Motor neuron (in vitro differentiated cells): ENCODE results near the gene CD55. TPM values are rescaled to one million over a fixed set of nuclear protein-coding genes. Genes with fewer than 3 reads are reported as not detected.
A peak's percentile ranks its signal among the peaks of the same experiment; 100 is the strongest.

Experiments
- ATAC-seq, 8 experiments: fragments of 200-7000 bp; cut with Tn5 transposase; replicated peaks in 6 of 8; 2 replicates each; pipeline ENCODE4 v1.8.0; 2021; ENCODE audit warnings: mild to moderate bottlenecking in 8 of 8, moderate library complexity in 8 of 8
- H3K27ac ChIP-seq, 2 donors: fragments of 250-450 bp; sonication (Bioruptor Pico); 2 replicates each; pipeline ENCODE4 v1.9.0; 2021; ENCODE audit warnings: antibody characterized with exemption in 2 of 2, mild to moderate bottlenecking in 2 of 2, moderate library complexity in 1 of 2
- H3K4me1 ChIP-seq, 2 donors: fragments of 250-450 bp; sonication (Bioruptor Pico); replicated peaks in 1 of 2; 2 replicates each; pipeline ENCODE4 v1.6.1; 2021; ENCODE audit warnings: antibody characterized with exemption in 2 of 2, mild to moderate bottlenecking in 2 of 2, moderate library complexity in 1 of 2
- H3K4me3 ChIP-seq, 5 donors: fragments of 250-450 bp; sonication (Bioruptor Pico); 2 replicates each; pipeline ENCODE4 v1.9.0; 2021; ENCODE audit warnings: antibody characterized with exemption in 5 of 5, mild to moderate bottlenecking in 5 of 5, moderate library complexity in 4 of 5
- WGBS, 10 experiments: fragments of 450-650 bp; shearing (Covaris generic); methylation state at CpG; one replicate each; pipeline ENCODE4 v1.0.0; 2022; 5-methylcytosine and 5-hydroxymethylcytosine counted together
- in situ Hi-C, 9 experiments: fragments of 400-800 bp; cut with MboI; loops; one replicate each; pipeline ENCODE4 v1.15.0; 2021; ENCODE audit warnings: low sequenced_read_pairs in 9 of 9, low pct_unique_long_range_greater_than_20kb in 2 of 9; ENCODE audit not compliant: unreplicated experiment in 9 of 9
- total RNA-seq, 8 experiments: library from RNA; unstranded; fragments of 300-600 nt; gene quantifications; 2 replicates each; pipeline versions ENCODE4 v1.2.3 to v1.2.4, GENCODE V29; 2022

The CD55 gene
- total RNA-seq, 8 experiments from 2014 or later, result 4.6 to 949 (median 9.0) TPM

DNA sequence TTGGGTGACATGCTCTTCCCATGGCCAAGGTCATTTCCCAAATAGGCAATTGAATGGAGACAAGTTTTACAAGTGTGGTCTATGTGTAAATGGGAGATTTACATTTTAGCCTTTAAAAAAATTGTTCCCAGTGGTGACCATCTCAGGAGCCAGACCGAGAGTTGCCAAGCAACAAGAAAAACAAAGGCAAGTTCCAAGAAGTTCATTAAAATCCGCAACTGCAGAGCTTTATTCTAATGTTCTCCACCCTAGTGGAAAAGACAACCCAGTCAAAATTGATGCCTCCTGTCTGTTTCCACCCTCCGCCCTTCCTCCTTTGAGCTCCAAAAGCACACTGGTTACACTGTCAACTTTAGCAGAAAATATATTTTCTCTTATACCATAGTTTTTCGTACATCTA is 33.2 kb upstream of the CD55 start:
- ATAC-seq, result peak in 6 of 8 experiments; percentile 24 to 86 (median 59)
- peaks cover 12 to 33% of the 10 kb centered on the region in 2 donors for H3K4me1 ChIP-seq
- WGBS, 10 experiments, result 4 to 85% (median 48%) methylated on average over 2 to 4 of the region's 4 CpGs
- no peak overlapping the region for H3K4me3 ChIP-seq
- no peak overlapping the region for H3K27ac ChIP-seq
- in situ Hi-C loops, result no loop called here

DNA sequence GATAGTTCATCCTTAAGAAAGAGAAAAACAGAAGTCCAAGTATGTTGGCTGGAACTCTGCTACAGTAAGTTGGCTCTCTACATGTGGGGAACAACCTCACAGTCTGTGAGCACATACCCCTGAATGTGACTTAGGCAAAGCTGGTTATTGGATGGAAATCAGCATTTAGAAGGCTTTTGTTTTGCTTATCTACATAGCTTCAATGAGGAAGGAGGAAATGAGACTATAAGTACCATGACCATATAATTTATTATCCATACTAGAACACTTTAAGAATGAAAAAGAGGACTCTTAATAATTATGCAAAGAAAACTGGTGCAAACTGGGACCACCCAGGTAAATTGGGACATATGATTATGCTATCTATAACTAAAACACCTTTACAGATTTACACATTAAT is 31.7 kb upstream of the CD55 start:
- H3K4me3 ChIP-seq, result no peak overlapping the region
- H3K4me1 ChIP-seq, result peaks cover 8 to 33% of the 10 kb centered on the region in 2 donors
- no peak for ATAC-seq
- H3K27ac ChIP-seq, result no peak overlapping the region
- in situ Hi-C loops, result no loop called here

DNA sequence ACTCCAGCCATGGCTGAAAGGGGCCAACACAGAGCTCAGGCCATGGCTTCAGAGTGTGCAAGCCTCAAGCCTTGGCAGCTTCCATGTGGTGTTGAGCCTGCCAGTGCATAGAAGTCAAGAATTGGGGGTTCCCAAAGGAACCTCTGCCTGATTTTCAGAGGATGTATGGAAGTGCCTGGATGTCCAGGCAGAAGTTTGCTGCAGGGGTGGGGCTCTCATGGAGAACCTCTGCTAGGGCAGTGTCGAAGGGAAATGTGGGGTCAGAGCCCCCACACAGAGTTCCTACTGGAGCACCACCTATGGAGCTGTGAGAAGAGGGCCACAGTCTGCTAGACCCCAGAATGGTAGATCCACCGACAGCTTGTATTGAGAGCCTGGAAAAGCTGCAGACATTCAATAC is 29.8 kb upstream of the CD55 start:
- no peak overlapping the region for H3K4me3 ChIP-seq
- WGBS, 10 experiments, result 66 to 100% (median 100%) methylated on average over 1 to 2 of the region's 2 CpGs; no CpG with 5 or more reads in 7 of the 10 experiments
- no peak for ATAC-seq
- peaks cover 3 to 20% of the 10 kb centered on the region in 2 donors for H3K4me1 ChIP-seq
- no peak overlapping the region for H3K27ac ChIP-seq
- in situ Hi-C loops, result no loop called here

DNA sequence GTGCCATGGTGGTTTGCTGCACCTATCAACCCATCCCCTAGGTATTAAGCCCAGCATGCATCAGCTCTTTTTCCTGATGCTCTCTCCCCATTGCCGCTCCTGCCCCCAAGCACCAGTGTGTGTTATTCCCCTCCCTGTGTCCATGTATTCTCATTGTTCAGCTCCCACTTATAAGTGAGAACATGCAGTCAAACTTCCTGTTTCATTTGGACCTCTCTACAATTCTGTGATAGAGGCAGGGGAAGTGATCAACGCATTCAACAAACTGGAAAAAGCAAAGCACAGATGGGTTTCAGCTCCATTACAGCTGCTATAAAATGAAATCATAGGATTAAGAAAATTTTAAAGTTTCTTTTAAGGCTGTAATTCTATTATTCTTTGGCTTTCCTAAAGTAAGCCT is 23.3 kb upstream of the CD55 start:
- Histone ChIP-seq H3K4me3 (no peak overlapping the region), H3K27ac (no peak overlapping the region), H3K4me1 (no peaks in the 10 kb centered on the region)
- in situ Hi-C loops, result no loop called here
- 56 to 100% (median 82%) methylated on average over 1 to 2 of the region's 2 CpGs for WGBS, 10 experiments
- ATAC-seq, result no peak

DNA sequence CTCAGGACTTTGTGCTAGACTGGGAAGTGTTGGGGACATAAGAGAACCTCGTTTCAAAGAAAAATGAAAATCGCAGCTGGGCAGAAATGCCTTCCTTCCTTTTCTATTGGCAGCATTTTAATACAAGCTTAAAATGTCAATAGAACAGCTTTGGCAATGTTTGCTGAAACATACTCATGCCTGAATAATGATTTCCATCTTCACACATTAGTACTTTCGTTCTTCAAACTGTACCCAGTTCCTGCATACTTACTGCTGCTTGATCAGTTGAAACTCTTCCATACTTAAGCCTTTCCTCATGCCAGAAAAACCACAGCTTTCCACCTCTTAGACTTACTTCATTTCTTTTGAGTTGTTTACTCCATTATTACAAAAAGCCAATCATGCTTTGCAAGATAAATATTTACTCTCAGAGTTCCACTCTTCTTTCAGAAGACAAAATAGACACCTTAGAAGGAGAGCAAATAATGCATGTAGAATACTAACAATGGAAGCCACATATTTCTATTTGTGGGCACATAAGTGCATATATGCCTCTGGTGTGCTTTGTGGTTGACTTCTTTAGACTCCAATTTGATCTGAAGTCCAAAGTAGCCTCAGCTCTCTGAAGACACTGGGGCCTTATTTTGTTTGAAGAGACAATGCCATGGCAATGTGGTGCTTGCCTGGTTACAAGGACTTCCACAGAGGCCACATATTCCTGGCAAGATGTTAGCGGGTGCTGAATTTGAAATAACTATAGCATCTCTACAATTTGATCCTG is 22.7 kb upstream of the CD55 start:
- no peak overlapping the region for H3K4me3 ChIP-seq
- whole genome bisulfite sequencing, 10 experiments, result 16 to 100% (median 79%) methylated on average over 1 to 4 of the region's 4 CpGs
- peak in 3 of 8 experiments; percentile 46 to 71 (median 51) for ATAC-seq
- in situ Hi-C loops, result no loop called here
- H3K27ac ChIP-seq, result no peak overlapping the region
- no peaks in the 10 kb centered on the region for H3K4me1 ChIP-seq

DNA sequence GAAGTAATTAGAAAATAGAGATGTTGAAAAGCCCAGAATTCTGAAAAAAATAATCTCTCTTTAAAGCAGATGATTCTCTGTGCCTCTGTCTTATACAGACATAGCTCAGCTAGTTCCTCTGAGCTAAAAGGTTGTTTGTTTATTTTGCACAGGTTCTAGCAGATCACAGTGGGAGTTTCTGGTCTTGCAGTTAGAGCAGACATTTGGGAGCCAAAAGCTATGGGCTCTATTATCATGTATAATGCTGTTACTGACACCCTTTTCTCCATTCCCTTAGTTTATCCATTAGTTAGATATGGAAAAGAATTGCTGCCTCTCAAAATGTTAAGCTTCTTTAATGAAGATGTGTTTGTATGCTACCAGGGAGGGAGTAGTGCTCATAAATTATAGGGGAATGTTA is 20.5 kb upstream of the CD55 start:
- no peak for ATAC-seq
- Histone ChIP-seq H3K27ac (no peak overlapping the region), H3K4me3 (no peak overlapping the region), H3K4me1 (no peaks in the 10 kb centered on the region)
- in situ Hi-C loops, result no loop called here

DNA sequence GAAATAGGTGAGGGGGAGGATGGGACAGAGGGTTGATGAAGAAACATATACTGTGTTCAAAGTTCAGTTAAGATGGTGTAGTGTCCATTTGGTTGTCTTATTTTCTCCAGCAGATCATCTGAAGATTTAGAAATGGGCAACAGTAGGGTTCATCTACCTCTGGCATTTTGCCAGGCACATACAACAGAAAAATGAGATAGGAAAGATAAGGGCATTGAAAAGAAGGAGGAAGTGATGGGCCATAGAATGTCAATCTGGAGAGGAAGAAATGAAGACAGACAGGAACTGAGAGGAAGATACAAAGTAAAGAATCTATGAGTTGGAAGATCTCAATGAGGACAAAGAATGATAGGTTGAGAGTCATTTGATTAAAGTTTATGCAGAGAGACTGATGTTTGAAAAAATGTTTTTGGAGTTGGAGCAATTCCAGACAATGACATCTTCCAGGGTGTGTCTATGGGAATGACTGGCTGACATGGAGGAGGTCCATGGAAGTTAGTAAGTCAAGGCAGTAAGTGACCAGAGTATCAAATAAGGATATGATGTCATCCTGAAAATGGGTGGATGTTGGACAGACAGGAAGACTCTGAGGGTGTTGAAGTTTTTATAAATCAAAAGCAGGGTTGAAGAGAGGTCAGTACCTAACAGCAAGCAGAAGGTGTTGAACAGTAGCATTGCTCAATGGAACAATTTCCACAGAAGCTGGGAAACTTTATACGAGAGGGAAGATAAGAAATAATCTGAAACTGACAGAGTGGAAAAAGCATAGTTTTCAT is 18.7 kb upstream of the CD55 start:
- WGBS, 10 experiments, result 0 to 100% (median 90%) methylated on average over 1 of the region's 1 CpG
- peak in 2 of 8 experiments; percentile 88 for ATAC-seq
- H3K27ac ChIP-seq, result no peak overlapping the region
- no peaks in the 10 kb centered on the region for H3K4me1 ChIP-seq
- H3K4me3 ChIP-seq, result no peak overlapping the region
- in situ Hi-C loops, result no loop called here

DNA sequence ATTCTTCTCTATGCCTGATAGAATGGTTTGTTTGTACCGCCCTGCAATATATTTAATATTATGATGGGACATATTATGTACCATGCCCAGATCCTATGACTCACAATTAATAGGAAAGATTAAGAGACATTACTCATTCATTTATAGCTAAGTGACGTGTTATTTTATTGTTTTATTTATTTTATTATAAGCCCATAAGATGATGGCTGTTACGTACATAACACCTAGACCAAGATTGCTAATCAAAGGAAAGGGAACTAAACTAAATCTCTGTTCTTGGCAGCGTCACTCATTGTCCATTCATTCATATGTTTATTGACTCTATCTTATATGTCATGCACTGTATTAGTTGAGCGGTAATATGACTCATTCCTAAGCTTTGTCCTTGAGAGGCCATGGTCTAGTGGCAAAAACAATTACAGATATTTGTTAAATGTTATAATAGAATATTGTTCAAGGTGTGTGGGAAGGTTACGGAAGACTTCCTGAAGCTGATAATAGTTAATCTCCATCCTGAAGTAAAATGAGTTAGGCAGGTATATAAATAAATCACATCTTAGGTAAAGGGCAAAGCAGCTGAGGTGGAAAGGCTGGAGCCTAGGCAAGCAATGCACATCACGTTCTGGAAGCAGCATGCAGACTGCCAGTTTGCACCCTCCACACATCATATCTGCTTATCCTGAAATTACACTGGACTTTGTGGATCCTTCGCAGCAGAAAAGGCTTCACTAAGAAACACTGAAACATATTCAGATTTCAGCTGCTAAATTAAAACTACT is 16.6 kb upstream of the CD55 start:
- Histone ChIP-seq H3K4me3 (no peak overlapping the region), H3K4me1 (no peaks in the 10 kb centered on the region), H3K27ac (no peak overlapping the region)
- WGBS, 10 experiments, result 75 to 100% (median 91%) methylated on average over 3 to 8 of the region's 8 CpGs
- in situ Hi-C loops, result no loop called here
- peak in 2 of 8 experiments; percentile 77 to 78 for ATAC-seq

DNA sequence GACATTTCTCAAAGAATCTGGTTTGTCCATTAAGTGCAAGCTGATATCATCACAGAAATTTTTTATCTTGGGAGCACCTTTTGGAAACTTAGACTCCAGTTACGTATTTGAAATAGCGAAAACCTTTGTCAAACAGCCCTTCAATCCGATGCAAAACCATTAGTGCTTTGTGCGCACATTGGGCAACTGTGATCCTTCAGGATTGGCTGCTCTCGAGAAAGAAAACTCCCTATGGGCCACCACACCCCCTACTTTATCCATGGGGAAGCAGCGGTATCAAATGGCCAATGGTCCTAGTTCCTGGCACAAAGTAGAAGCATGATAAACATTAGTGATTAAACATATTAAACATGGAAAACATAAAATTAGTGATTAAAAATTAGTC is 16.0 kb upstream of the CD55 start:
- in situ Hi-C loops, result no loop called here
- Histone ChIP-seq H3K4me3 (no peak overlapping the region), H3K4me1 (no peaks in the 10 kb centered on the region), H3K27ac (no peak overlapping the region)
- ATAC-seq, result no peak
- 74 to 100% (median 90%) methylated on average over 3 to 6 of the region's 6 CpGs for WGBS, 10 experiments

DNA sequence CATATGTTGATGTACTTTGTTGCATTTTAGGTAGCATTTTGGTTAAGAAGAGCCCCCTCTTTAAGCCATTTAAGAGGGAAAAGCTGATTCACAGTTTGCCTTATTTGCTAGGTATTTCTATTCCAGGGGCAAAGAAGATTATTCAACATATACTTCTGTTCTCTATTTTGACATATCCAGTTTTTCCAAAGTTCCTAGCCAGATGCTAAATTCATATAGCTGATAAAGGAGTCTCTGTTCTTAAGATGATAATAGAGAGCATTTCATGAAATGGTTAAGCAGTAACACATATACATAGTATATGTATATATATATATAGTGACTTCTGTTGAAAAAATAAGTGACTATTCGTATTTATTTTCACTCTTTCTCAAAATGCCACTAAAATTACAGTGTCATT is 15.5 kb upstream of the CD55 start:
- no peak overlapping the region for H3K4me3 ChIP-seq
- no peak overlapping the region for H3K27ac ChIP-seq
- 0 to 73% (median 41%) methylated on average over 1 of the region's 1 CpG for WGBS, 10 experiments
- in situ Hi-C loops, result no loop called here
- ATAC-seq, result no peak
- H3K4me1 ChIP-seq, result no peaks in the 10 kb centered on the region

DNA sequence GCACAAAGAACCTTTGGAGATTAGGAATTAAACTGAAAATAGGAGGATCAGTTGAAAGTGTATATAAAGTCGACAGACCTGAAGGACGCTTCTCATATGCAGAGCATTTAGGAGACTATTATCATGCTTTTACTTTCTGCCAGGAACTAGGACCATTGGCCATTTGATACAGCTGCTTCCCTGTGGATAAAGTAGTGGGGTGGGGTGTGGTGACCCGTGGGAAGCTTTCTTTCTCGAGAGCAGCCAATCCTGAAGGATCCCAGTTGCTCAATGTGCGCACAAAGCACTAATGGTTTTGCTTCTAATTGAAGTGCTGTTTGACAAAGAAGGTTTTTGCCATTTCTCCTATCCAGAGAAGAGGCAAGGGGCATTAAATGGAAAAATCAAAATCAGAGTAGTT is 14.9 kb upstream of the CD55 start:
- H3K27ac ChIP-seq, result no peak overlapping the region
- 34 to 87% (median 54%) methylated on average over 3 to 5 of the region's 5 CpGs for WGBS, 10 experiments
- in situ Hi-C loops, result no loop called here
- no peak for ATAC-seq
- no peaks in the 10 kb centered on the region for H3K4me1 ChIP-seq
- H3K4me3 ChIP-seq, result no peak overlapping the region

DNA sequence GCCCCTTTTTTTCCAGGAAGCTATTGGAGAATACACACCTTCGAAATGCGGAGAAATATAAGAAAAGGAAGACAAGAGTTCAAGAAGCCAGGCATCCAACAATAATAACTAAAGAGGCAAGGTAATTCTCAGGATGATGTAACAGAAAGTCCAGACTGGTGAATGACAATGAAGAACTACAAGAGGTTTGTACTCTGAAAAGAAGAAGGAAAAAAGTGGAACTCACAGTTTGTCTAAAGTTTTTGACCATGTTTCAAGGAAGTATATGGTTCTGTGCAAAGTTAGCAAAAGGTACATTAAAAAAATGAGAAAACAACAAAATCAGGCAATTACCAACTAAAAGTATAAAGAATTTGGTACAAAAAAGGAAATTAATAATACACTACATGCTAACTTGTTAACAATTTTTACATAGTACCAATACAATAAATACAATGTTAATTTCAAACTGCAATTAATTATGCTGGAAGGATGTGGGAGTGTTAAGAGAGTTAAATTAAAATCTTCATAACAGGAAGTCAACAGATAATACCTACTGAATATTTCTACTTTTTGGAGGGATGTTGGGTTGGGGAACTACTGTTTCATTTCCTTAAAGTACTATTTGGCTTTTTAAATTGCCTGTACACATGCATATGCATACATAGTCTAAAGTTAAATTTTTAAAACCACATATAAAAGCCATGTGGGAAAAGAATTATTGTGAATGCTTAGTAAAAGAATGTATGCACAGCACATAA is 12.9 kb upstream of the CD55 start:
- no peak overlapping the region for H3K27ac ChIP-seq
- ATAC-seq, result no peak
- H3K4me3 ChIP-seq, result no peak overlapping the region
- 57 to 100% (median 96%) methylated on average over 1 to 2 of the region's 2 CpGs; no CpG with 5 or more reads in 1 of the 10 experiments for WGBS, 10 experiments
- H3K4me1 ChIP-seq, result no peaks in the 10 kb centered on the region
- in situ Hi-C loops, result no loop called here
